ENCODE data around the gene MAML3.

MAML3 gene

GRCh38 chr4:140099983-140100382 lies 54.0 kb downstream of the MAML3 start:
- DNase-seq (ENCODE audit: low read depth): no peak

- peak; percentile 45 for DNase-seq (ENCODE audit: low read depth)
These were observed 55.4 kb downstream of the MAML3 start for GRCh38 chr4:140098455-140099160.

- no peak for DNase-seq (ENCODE audit: low read depth)
These were observed 56.4 kb downstream of the MAML3 start for GRCh38 chr4:140097572-140097971.

- no peak for DNase-seq (ENCODE audit: low read depth)
These were observed 57.1 kb downstream of the MAML3 start for GRCh38 chr4:140096921-140097320.

GRCh38 chr4:140096483-140096861 lies 57.5 kb downstream of the MAML3 start:
- no peak for DNase-seq (ENCODE audit: low read depth)

- peak; percentile 69 for DNase-seq (ENCODE audit: low read depth)
These were observed 58.1 kb downstream of the MAML3 start for GRCh38 chr4:140095694-140096482.

GRCh38 chr4:140094438-140095420 lies 59.3 kb downstream of the MAML3 start:
- DNase-seq (ENCODE audit: low read depth): no peak

- DNase-seq (ENCODE audit: low read depth): no peak
These were observed 61.7 kb downstream of the MAML3 start for GRCh38 chr4:140092094-140092851.

GRCh38 chr4:140091305-140091704 lies 62.7 kb downstream of the MAML3 start:
- DNase-seq (ENCODE audit: low read depth): no peak

- DNase-seq (ENCODE audit: low read depth): no peak
These were observed 63.7 kb downstream of the MAML3 start for GRCh38 chr4:140090215-140090731.

GRCh38 chr4:140089216-140089615 lies 64.8 kb downstream of the MAML3 start:
- DNase-seq (ENCODE audit: low read depth): no peak

GRCh38 chr4:140088323-140088967 lies 65.5 kb downstream of the MAML3 start:
- DNase-seq (ENCODE audit: low read depth): no peak

- no peak for DNase-seq (ENCODE audit: low read depth)
These were observed 68.1 kb downstream of the MAML3 start for GRCh38 chr4:140085881-140086280.

GRCh38 chr4:140085062-140085622 lies 68.8 kb downstream of the MAML3 start:
- no peak for DNase-seq (ENCODE audit: low read depth)

GRCh38 chr4:140084385-140084784 lies 69.6 kb downstream of the MAML3 start:
- DNase-seq (ENCODE audit: low read depth): no peak

GRCh38 chr4:140082391-140082755 lies 71.6 kb downstream of the MAML3 start:
- DNase-seq (ENCODE audit: low read depth): no peak

- no peak for DNase-seq (ENCODE audit: low read depth)
These were observed 72.2 kb downstream of the MAML3 start for GRCh38 chr4:140081641-140082390.

GRCh38 chr4:140080883-140081282 lies 73.1 kb downstream of the MAML3 start:
- DNase-seq (ENCODE audit: low read depth): no peak

- DNase-seq (ENCODE audit: low read depth): no peak
These were observed 75.6 kb downstream of the MAML3 start for GRCh38 chr4:140078366-140078765.

- no peak for DNase-seq (ENCODE audit: low read depth)
These were observed 77.7 kb downstream of the MAML3 start for GRCh38 chr4:140076307-140076706.

Measured in GM04504 (cell line).